Mammary epithelial cell (primary cell): ENCODE measurements around the gene TAF1L.

Source experiments
- EZH2 ChIP-seq: IDR thresholded peaks from 2 replicates; pipeline ENCODE4 v1.6.1; 2012; ENCODE audit warnings: low read length, inconsistent platforms, borderline replicate concordance
- TF ChIP-seq, protein P1 (sequence below), 2 donors: IDR thresholded peaks in 1 of 2; conservative IDR thresholded peaks in 1 of 2; 2 replicates each; pipeline ENCODE4 v1.5.1; 2011 to 2012; ENCODE audit warnings: inconsistent platforms in 2 of 2, low read length in 2 of 2, mild to moderate bottlenecking in 2 of 2, control low read depth in 1 of 2, low read depth in 1 of 2; ENCODE audit not compliant: insufficient read depth in 1 of 2; ENCODE audit errors: extremely low read depth in 1 of 2

DNA sequence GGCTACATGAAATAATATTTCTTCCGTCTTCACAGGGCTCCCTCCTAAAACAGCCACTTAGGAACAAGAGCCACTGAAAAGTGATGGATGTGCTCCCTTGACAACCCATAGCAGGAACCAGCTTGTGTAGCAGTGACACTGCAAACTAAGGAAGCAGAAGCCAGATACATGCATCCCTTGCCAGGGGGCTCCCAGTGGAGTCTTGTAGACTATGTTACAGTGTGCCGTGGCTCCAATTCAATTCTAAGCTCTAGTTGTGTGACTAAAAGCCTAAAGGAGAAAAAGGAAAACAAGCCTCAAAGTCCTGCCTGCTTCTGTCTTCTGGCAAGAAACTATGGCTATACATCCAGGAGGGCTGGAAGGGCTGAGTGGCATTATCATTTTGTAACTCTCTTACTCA is 12.2 kb upstream of the TAF1L start:
- no peak for TF ChIP-seq EZH2
- TF ChIP-seq, protein P1, sequence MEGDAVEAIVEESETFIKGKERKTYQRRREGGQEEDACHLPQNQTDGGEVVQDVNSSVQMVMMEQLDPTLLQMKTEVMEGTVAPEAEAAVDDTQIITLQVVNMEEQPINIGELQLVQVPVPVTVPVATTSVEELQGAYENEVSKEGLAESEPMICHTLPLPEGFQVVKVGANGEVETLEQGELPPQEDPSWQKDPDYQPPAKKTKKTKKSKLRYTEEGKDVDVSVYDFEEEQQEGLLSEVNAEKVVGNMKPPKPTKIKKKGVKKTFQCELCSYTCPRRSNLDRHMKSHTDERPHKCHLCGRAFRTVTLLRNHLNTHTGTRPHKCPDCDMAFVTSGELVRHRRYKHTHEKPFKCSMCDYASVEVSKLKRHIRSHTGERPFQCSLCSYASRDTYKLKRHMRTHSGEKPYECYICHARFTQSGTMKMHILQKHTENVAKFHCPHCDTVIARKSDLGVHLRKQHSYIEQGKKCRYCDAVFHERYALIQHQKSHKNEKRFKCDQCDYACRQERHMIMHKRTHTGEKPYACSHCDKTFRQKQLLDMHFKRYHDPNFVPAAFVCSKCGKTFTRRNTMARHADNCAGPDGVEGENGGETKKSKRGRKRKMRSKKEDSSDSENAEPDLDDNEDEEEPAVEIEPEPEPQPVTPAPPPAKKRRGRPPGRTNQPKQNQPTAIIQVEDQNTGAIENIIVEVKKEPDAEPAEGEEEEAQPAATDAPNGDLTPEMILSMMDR (conservative IDR thresholded peaks at IDR 0.05 in 1 of 2, IDR thresholded peaks at IDR 0.05 in 1 of 2; ENCODE audit: extremely low read depth in 1 of 2, insufficient read depth in 1 of 2, low read depth in 1 of 2, low read length in 2 of 2) = no peak
